Activated CD4-positive, alpha-beta T cell treated with anti-CD3 and anti-CD28 coated beads for 48 hours (primary cell): Measurements from ENCODE around the gene KCNIP3.

ENCODE experiments used
- DNase-seq: peaks from one replicate; pipeline ENCODE4 v3.0.0-alpha.2; 2020

KCNIP3 gene

GRCh38 chr2:95314964-95315611, 17.9 kb downstream of the KCNIP3 start:
- DNase-seq, result peak; percentile 11

GRCh38 chr2:95315801-95316411, 18.8 kb downstream of the KCNIP3 start:
- DNase-seq, result no peak

DNA sequence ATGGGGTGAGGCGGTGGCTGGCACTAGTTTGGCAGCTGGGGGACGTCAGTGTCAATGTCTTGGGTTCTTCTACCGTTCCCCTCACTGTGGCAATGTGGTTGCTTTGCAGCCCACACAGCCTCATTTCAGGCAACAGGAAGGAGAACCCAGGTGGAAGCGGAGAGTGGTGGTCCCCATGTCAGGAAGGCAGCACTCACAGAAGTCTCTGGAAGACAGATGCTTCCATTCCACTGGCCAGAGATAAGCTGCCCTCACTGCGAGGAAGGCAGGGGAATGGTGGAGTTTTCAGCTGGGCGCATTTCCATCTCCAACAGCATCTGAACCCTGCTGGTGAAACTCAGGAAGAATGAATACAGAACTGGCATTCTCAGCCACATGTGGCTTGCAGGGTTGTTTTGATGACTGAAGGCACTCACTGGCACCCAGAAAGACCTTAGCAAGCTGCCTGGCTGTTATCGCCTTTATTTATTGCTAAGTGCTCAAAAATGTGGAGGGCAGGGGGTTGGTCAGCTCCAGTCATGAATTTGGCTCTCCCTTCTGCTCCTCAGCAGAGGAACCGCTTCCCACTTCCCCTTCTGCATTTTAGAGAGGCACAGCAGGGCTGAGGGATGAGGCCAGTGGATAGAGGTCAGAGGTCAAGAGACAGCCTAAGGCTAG, 19.4 kb downstream of the KCNIP3 start:
- no peak for DNase-seq

DNA sequence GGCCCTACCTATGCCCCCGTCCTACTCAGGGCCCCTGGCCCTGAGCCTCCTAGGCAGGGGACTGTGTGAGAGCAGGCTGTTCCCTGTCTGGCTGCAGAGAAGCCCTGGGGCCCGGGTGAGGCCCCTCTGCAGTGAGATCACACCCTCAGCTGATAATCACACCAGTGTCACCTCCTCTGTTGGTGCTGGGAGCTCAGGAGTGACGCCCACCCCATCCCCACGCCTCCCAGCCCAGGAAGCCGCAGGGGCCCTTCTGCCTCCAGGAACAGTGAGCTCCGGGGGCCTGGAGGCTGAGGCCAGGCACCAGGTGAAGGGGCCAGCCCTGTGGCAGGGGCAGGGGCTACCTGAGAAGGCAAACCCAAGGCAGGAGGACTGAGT, 20.0 kb downstream of the KCNIP3 start:
- no peak for DNase-seq

DNA sequence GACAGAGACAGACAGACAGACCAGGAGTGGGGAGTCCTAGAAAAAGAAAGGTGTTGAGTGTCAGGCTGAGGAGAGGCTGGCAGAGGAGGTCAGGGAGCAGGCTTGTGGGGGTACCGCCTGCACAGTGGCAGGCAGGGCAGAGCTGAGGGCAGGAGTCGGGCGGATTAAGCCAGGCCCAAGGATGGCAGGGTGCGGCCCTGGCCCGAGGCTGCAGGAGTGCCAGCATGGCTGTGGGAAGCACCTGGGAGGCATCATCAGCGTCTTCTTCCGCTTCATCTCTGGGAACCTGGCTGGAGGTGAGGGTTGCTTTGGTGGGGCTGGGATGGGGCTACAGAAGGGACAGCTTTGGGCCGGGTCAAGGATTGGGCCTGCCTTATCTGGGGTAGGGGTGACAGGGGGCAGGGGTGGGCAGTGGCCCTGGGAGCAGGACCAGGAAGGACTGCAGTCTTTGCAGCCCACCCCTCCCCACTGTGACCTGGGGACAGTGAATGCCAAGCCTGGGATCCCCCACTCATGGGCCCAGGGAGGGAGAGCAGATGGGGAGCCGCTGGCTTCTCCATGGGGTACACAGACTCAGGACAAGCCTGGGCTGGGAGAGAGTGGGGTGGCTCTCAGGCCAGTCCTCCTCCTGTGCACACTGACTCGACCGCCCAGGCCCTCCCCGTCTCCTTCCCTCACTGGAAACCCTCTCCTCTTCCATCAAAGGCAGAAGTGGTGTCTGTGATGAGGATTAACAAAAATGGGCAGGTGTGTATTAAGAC, 20.7 kb downstream of the KCNIP3 start:
- no peak for DNase-seq

- DNase-seq, result no peak
Observed at GRCh38 chr2:95318431-95319220, 21.5 kb downstream of the KCNIP3 start.

GRCh38 chr2:95319481-95320343, 22.6 kb downstream of the KCNIP3 start:
- no peak for DNase-seq

GRCh38 chr2:95320344-95320712, 23.2 kb downstream of the KCNIP3 start:
- no peak for DNase-seq

DNA sequence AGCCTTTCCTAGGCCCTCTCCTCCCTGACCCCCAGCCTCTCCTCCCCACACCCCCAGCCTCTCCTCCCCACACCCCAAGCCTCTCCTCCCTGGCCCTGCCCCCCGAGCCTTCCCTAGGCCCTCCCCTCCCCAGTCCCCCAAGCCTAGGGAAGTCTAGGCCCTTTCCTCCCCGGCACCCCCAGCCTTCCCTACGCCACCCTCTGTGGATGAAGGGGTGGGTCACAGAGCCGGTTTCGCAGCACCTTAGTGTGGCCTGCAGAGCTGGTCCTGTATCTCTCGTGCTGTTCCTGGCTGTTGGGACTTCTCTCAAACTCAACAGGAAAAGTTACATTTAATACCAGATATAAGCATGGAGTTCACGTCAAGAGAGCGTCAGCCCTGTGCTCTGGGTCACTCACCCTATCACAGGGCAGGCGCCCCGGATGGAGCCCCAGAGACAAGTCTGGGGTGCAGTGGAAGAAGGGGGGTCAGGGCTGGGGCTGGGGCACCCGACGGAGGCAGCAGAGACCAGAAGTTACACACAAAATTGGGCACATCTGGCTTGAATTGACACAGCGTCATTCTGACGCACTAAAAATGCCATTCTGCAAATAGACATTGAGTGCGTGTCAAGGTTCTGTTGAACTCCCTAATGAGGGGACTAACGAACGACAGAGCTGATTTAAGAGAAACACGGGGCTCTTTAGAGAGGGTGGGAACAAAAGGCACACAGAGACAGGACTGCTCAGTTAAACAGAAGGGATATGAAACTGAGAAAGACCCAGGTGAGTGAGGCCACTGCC, 24.0 kb downstream of the KCNIP3 start:
- DNase-seq, result no peak

GRCh38 chr2:95323347-95324155, 26.4 kb downstream of the KCNIP3 start:
- peak; percentile 53 for DNase-seq

GRCh38 chr2:95325026-95325425, 27.9 kb downstream of the KCNIP3 start:
- no peak for DNase-seq

- DNase-seq, result no peak
Observed at GRCh38 chr2:95325590-95326432, 28.7 kb downstream of the KCNIP3 start.

GRCh38 chr2:95326433-95327140, 29.4 kb downstream of the KCNIP3 start:
- DNase-seq, result no peak

- no peak for DNase-seq
Observed at GRCh38 chr2:95327861-95328260, 30.7 kb downstream of the KCNIP3 start.

DNA sequence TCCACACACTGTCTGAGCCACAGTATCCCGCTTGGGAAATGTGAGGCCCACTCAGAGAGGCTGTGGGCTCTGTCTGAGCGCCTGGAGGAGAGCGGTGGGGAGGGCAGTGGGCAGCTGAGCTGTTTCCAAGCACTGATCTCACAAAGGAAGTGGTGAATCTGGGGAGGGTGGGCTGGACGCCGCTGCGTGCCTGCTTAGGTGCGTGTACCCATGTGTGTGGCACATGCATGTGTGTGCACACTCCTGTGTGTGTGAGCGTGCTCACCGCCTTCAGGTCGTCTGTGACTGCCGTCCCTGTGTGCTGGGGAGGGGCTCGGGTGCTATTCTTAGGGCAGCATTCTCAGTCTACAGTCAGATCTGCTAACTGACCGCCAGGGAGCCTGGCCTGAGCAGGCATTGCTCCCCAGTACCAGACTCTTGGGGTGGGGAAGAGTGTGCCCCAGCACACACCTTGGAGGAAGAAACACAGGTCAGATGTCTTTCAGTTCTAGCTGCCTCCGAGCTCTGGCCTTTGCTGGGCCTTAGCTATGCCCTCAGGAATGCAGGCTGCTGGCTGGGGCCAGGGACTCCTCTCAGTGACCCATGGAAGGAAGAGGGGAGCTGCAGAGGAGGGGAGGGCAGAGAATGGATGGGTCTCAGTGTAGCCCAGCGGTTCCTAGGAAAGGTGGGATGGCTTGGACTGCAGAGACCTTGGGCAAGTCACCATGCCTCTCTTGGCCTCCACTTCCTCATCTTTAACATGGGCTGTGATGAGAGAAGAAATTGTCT, 31.4 kb downstream of the KCNIP3 start:
- DNase-seq, result no peak

GRCh38 chr2:95329401-95329800, 32.3 kb downstream of the KCNIP3 start:
- DNase-seq, result no peak

GRCh38 chr2:95329891-95330793, 33.0 kb downstream of the KCNIP3 start:
- no peak for DNase-seq
